AG08395 (cell line): ENCODE data around the gene RNF43.

Experiments
- DNase-seq: peaks from one replicate; pipeline ENCODE4 v3.0.0; 2012; ENCODE audit warnings: mixed read lengths, low spot score

The RNF43 gene

GRCh38 chr17:58417300-58418092 is at the start of gene RNF43:
RNF43 (minus strand) TSS chr17:58417534; CDS start chr17:58415577, 1,957 bp downstream.
- DNase-seq = peak; percentile 88

- DNase-seq = no peak
Measured at GRCh38 chr17:58455491-58455890, 38.2 kb upstream of the RNF43 start.

GRCh38 chr17:58452738-58453137 is 35.4 kb upstream of the RNF43 start:
- no peak for DNase-seq

- DNase-seq = peak; percentile 73
Measured at GRCh38 chr17:58447039-58447975, 30.0 kb upstream of the RNF43 start.

- no peak for DNase-seq
Measured at GRCh38 chr17:58446086-58446485, 28.8 kb upstream of the RNF43 start.

- DNase-seq = no peak
Measured at GRCh38 chr17:58436805-58437239, 19.5 kb upstream of the RNF43 start.

GRCh38 chr17:58436245-58436644 is 18.9 kb upstream of the RNF43 start:
- no peak for DNase-seq

GRCh38 chr17:58432806-58433573 is 15.7 kb upstream of the RNF43 start:
- DNase-seq = no peak

GRCh38 chr17:58427807-58428206 is 10.5 kb upstream of the RNF43 start:
- DNase-seq = no peak

GRCh38 chr17:58421711-58422110 is 4.4 kb upstream of the RNF43 start:
- DNase-seq = no peak

- no peak for DNase-seq
Measured at GRCh38 chr17:58420827-58421226, 3.5 kb upstream of the RNF43 start.

- DNase-seq = no peak
Measured at GRCh38 chr17:58416937-58417299, 416 bp downstream of the RNF43 start.

- no peak for DNase-seq
Measured at GRCh38 chr17:58416396-58416795, 938 bp downstream of the RNF43 start.

- no peak for DNase-seq
Measured at GRCh38 chr17:58415371-58416055, 1.8 kb downstream of the RNF43 start.

- DNase-seq = no peak
Measured at GRCh38 chr17:58414596-58414997, 2.7 kb downstream of the RNF43 start.

GRCh38 chr17:58413684-58414083 is 3.6 kb downstream of the RNF43 start:
- no peak for DNase-seq

GRCh38 chr17:58412961-58413586 is 4.3 kb downstream of the RNF43 start:
- no peak for DNase-seq

GRCh38 chr17:58412064-58412703 is 5.2 kb downstream of the RNF43 start:
- DNase-seq = no peak

- DNase-seq = no peak
Measured at GRCh38 chr17:58411408-58411894, 5.9 kb downstream of the RNF43 start.

- DNase-seq = no peak
Measured at GRCh38 chr17:58410714-58411407, 6.5 kb downstream of the RNF43 start.
